Heart left ventricle (tissue), 16 donors: Measurements from ENCODE around the gene ALKBH7. TPM values are rescaled to one million over a fixed set of nuclear protein-coding genes. Genes with fewer than 3 reads are reported as not detected.
A peak's percentile ranks its signal among the peaks of the same experiment; 100 is the strongest.

Experiments used
- ATAC-seq, 4 donors: fragments of 200-7000 bp; cut with Tn5 transposase; one replicate each; pipeline ENCODE4 v1.9.1; 2020 to 2022; ENCODE audit warnings: moderate library complexity in 4 of 4, mild to moderate bottlenecking in 3 of 4, moderate number of reproducible peaks in 1 of 4
- DNase-seq, 5 donors: peaks; one replicate each; pipeline ENCODE4 v3.0.0-alpha.2; 2020
- H3K27ac ChIP-seq, 12 donors: fragments of 200-600 bp; sonication (generic) in 4 of 12; one replicate each; pipeline versions ENCODE4 v1.5.0 to v1.8.0; 2016 to 2022; ENCODE audit warnings: mild to moderate bottlenecking in 2 of 12
- H3K27me3 ChIP-seq, 9 donors: fragments of 200-600 bp; sonication (generic) in 2 of 9; one replicate each; pipeline versions ENCODE4 v1.5.1 to v1.8.0; 2016 to 2022; ENCODE audit warnings: mild to moderate bottlenecking in 3 of 9
- H3K36me3 ChIP-seq, 9 donors: fragments of 200-600 bp; sonication (generic) in 2 of 9; one replicate each; pipeline versions ENCODE4 v1.5.0 to v1.8.0; 2018 to 2022; ENCODE audit warnings: mild to moderate bottlenecking in 2 of 9
- H3K4me1 ChIP-seq, 12 donors: fragments of 200-600 bp; sonication (generic) in 4 of 12; one replicate each; pipeline versions ENCODE4 v1.5.0 to v1.8.0; 2016 to 2022; ENCODE audit warnings: mild to moderate bottlenecking in 3 of 12
- H3K4me3 ChIP-seq, 12 donors: fragments of 200-600 bp; sonication (generic) in 4 of 12; one replicate each; pipeline versions ENCODE4 v1.5.0 to v1.8.0; 2017 to 2022; ENCODE audit warnings: mild to moderate bottlenecking in 9 of 12, moderate library complexity in 4 of 12
- H3K9me3 ChIP-seq, 12 donors: fragments of 200-600 bp; sonication (generic) in 4 of 12; one replicate each; pipeline versions ENCODE4 v1.5.0 to v1.8.0; 2016 to 2022; ENCODE audit warnings: mild to moderate bottlenecking in 1 of 12
- POLR2A ChIP-seq, 2 donors: fragments of 450-650 bp; IDR thresholded peaks; one replicate each; pipeline ENCODE4 v1.6.1; 2017; ENCODE audit warnings: antibody characterized with exemption in 2 of 2, mild to moderate bottlenecking in 2 of 2, moderate library complexity in 2 of 2
- WGBS, 4 donors: extraction: QIAGEN DNeasy Blood & Tissue Kit in 2 of 4; methylation state at CpG; one replicate each; pipeline versions ENCODE4 v1.1.5 to v1.1.7; 2013 to 2018; 5-methylcytosine and 5-hydroxymethylcytosine counted together
- intact Hi-C, 10 donors: fragments of 100-400 bp; cut with DNase I; formaldehyde crosslinking; loops; one replicate each; pipeline versions ENCODE4 v1.11.1 to v1.14.2; 2022
- polyA plus RNA-seq, 2 donors: library from polyadenylated mRNA; stranded (reverse); fragments of 200-250 nt; gene quantifications; one replicate each; pipeline ENCODE4 v1.2.3, GENCODE V29; 2013
- total RNA-seq, 9 donors: library from RNA; depleted of rRNA in 2 of 9; stranded (reverse); fragments of >200 nt in 2 of 9; fragmentation: NEBNext Ultra II Directional in 3 of 9; extraction: Animal tissue kit (Norgen Biotek cat#: 25700) in 3 of 9; gene quantifications; one replicate each; pipeline versions ENCODE4 v1.1.0 to v1.2.4, GENCODE V29; 2016 to 2023
- TF ChIP-seq, protein P1 (sequence below), 12 donors: fragments of 200-600 bp; sonication (generic) in 4 of 12; IDR thresholded peaks; one replicate each; pipeline versions ENCODE4 v1.5.0 to v1.8.0; 2018 to 2022; ENCODE audit warnings: antibody characterized with exemption in 12 of 12, mild to moderate bottlenecking in 5 of 12
- donor health status: ischemic (EF 13 %, LVEDD 7.1; RV severe dilation, severe dysfunction).
- donor health status: healthy with polysubstance abuse.
- donor health status: DM: no; HTN: yes; CAD: no.
- donor health status: DM: no; HTN: no; CAD: no.
- donor health status: ischemic (EF 25% LVEDD 6.9; RV normal size, moderate dysfunction).
- donor health status: ischemic (EF 25% LVEDD 5.7; RV mildly dilated, moderate dysfunction).
- donor health status: healthy.
- donor health status: DM: yes; HTN: yes; CAD: no.
- donor health status: ischemic (EF 35%, LVEDD 5.7; RV mildly dilated, moderate dysfunction).
- donor health status: nonischemic (EF 11% LVEDD 7.7; RV severe dilation, severe dysfunction).
- donor health status: DM: yes; HTN: yes; CAD: no.
- donor health status: PGD.
- donor health status: ischemic (EF 29% LVEDD 5.4; RV normal size, mild dysfunction).
- donor health status: nonischemic (EF 23%, LVEDD 6.1; RV moderate dilation, normal function).

The ALKBH7 gene
- total and polyA plus RNA-seq, 11 donors = 92.4 to 214 (median 141) TPM

DNA sequence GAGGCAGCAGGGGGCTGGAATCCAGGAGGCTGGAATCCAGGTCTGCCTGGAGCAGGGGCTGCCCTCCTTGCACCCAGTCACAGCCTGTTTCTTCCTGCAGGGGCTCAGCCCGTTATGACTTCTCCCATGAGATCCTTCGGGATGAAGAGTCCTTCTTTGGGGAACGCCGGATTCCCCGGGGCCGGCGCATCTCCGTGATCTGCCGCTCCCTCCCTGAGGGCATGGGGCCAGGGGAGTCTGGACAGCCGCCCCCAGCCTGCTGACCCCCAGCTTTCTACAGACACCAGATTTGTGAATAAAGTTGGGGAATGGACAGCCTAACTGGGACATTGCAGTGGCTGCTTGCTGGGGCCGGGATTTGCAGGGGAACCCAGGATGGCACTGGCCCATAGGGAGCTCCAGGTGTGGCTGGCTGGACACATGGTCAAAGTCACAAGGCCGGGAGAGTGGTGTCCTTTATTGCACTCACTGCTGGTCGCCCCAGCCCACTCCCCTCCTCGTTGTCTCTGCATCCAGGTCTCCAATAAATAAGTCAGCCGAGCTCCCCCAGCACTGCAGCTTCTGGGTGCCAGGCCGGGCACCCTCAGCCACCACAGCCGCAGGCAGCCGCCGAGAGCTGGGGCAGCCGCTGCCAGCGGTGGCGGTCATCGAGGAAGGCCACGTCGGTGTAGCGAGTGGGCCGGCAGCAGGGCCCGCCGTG is 2.3 kb downstream of the ALKBH7 start:
- Histone ChIP-seq H3K27ac (peak overlapping the region in 1 of 12 donors; percentile 99), H3K4me3 (no peak overlapping the region), H3K36me3 (peaks cover 0 to 31% (median 22%) of the 10 kb centered on the region in 9 donors), H3K4me1 (peaks cover 0 to 20% (median 7%) of the 10 kb centered on the region in 12 donors), H3K9me3 (peaks cover 0 to 3% (median 0%) of the 10 kb centered on the region in 12 donors), H3K27me3 (no peaks in the 10 kb centered on the region)
- no peak for DNase-seq
- TF ChIP-seq POLR2A (IDR thresholded peaks at IDR 0.05) = no peak
- TF ChIP-seq, protein P1, sequence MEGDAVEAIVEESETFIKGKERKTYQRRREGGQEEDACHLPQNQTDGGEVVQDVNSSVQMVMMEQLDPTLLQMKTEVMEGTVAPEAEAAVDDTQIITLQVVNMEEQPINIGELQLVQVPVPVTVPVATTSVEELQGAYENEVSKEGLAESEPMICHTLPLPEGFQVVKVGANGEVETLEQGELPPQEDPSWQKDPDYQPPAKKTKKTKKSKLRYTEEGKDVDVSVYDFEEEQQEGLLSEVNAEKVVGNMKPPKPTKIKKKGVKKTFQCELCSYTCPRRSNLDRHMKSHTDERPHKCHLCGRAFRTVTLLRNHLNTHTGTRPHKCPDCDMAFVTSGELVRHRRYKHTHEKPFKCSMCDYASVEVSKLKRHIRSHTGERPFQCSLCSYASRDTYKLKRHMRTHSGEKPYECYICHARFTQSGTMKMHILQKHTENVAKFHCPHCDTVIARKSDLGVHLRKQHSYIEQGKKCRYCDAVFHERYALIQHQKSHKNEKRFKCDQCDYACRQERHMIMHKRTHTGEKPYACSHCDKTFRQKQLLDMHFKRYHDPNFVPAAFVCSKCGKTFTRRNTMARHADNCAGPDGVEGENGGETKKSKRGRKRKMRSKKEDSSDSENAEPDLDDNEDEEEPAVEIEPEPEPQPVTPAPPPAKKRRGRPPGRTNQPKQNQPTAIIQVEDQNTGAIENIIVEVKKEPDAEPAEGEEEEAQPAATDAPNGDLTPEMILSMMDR (IDR thresholded peaks at IDR 0.05) = no peak
- WGBS, 4 donors = 79 to 89% (median 86%) methylated on average over 10 to 29 of the region's 29 CpGs
- no peak for ATAC-seq
- intact Hi-C loops = loop anchor here in 3 of 10 donors (5.0 to 10.0 kb wide), 6 partner anchors 47 to 470 kb away; partner anchors contain the start of genes GPR108 (in 1 of the 3), KHSRP (in 1 of the 3), MLLT1 (in 1 of the 3) and NDUFA11 (in 1 of the 3)

DNA sequence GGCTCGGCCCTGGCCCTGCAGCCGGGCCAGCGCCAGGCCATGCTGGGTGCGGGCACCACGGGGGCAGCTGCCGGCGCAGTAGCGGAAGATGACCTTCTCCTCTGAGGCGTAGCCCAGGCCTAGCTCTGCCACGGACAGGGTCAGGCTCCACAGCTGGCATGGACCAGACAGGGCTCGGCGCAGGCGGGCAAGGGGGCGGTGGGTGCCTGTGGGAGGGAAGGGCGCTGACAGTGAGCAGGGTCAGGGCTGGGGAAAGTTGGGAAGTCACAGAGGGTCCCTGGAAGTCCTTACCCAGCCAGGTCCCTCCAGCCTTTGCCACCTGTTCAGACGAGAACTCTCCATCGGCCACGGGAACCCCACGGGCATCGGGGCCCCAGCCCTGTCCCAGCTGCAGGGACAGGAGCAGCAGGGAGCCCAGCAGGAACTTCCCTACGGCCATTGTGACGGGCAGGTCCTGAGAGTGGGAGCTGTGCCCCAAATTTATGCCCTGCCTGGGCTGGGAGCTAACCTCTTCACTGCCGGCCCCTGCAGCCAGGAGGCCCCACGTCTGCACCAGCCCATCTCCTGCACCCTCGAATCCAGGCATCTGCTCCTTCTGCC is 2.9 kb downstream of the ALKBH7 start, which contains the start of gene PSPN:
TSS of gene PSPN (minus strand) at position 523 of the 600 bp plus-strand sequence. CDS start at position 439, 84 bp downstream.
- WGBS, 4 donors = 71 to 91% (median 86%) methylated on average over 12 to 25 of the region's 25 CpGs
- Histone ChIP-seq H3K27me3 (no peaks in the 10 kb centered on the region), H3K36me3 (peaks cover 0 to 37% (median 28%) of the 10 kb centered on the region in 9 donors), H3K4me1 (peaks cover 0 to 20% (median 7%) of the 10 kb centered on the region in 12 donors), H3K9me3 (peaks cover 0 to 7% (median 0%) of the 10 kb centered on the region in 12 donors), H3K27ac (no peak within 1 kb of the TSS), H3K4me3 (no peak within 1 kb of the TSS)
- ATAC-seq (no peak), DNase-seq (no peak)
- TF ChIP-seq POLR2A (IDR thresholded peaks at IDR 0.05) = no peak
- TF ChIP-seq, protein P1 (IDR thresholded peaks at IDR 0.05) = no peak
- intact Hi-C loops = loop anchor here in 2 of 10 donors (10.0 kb wide), 2 partner anchors 369 to 471 kb away; partner anchors contain the start of genes NDUFA11 (in 1 of the 2) and VMAC (in 1 of the 2)

DNA sequence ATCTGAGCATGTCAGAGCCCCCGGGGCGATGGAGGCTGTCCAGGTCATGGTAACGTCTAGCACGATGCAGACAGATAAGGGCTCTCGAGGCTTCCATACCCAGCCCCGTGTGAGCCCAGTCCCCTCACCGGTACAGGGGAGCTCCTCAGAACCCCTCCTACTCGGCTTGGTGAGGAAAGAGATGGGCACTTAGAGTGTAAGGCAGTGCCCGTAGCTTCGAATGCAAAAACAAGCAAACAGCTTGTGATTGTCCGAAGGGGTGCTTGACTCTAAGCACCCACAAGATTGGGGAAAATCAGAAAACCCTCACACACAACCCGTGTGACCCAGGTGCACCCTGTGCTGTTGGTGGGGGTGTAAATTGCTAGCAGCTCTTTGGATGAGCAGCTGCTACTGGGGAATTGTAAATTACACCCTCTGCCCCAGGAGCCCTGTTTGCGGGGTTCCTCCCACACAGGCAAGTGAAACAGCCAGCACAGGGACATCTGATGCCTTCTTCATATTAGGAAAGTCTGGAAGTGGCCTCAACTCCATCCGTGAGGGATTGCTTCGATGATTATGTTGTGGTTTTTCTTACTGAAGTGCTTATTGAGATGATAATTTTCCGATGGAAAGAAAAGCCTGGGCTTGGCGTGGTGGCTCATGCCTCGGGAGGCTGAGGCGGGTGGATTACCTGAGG is 4.1 kb downstream of the ALKBH7 start:
- H3K27ac ChIP-seq = no peak overlapping the region
- intact Hi-C loops = loop anchor here in 2 of 10 donors (10.0 kb wide), 2 partner anchors 368 to 472 kb away; partner anchors contain the start of genes NDUFA11 (in 1 of the 2) and VMAC (in 1 of the 2)
- H3K9me3 ChIP-seq = peaks cover 0 to 7% (median 0%) of the 10 kb centered on the region in 12 donors
- WGBS, 4 donors = 68 to 80% (median 75%) methylated on average over 15 to 19 of the region's 19 CpGs
- ATAC-seq = no peak
- no peak overlapping the region for H3K4me3 ChIP-seq
- H3K36me3 ChIP-seq = peaks cover 0 to 49% (median 40%) of the 10 kb centered on the region in 9 donors
- DNase-seq = no peak
- peaks cover 0 to 20% (median 7%) of the 10 kb centered on the region in 12 donors for H3K4me1 ChIP-seq
- no peaks in the 10 kb centered on the region for H3K27me3 ChIP-seq
- TF ChIP-seq, protein P1 (IDR thresholded peaks at IDR 0.05) = no peak
- no peak for TF ChIP-seq POLR2A (IDR thresholded peaks at IDR 0.05)
